BJ (cell line): ENCODE results near the gene TRAP1. TPM values are rescaled to one million over a fixed set of nuclear protein-coding genes. Genes with fewer than 3 reads are reported as not detected.

Experiments used
- CTCF ChIA-PET: fragments of 350-600 bp; formaldehyde crosslinking; extraction: SDS; loops from one replicate; lab custom pipeline; 2021; ENCODE audit warnings: antibody characterized with exemption, inconsistent platforms; lab: Yijun Ruan, JAX
- POLR2A ChIA-PET: fragments of 300-600 bp; sonication (Branson Sonifier 250); formaldehyde crosslinking; extraction: SDS; loops from one replicate; lab custom pipeline; 2021; ENCODE audit warnings: antibody characterized with exemption; lab: Charles Lee
- DNase-seq: peaks from one replicate; pipeline ENCODE4 v3.0.0-alpha.2; 2011; ENCODE audit warnings: low read depth
- H3K27me3 ChIP-seq: 2 replicates; pipeline ENCODE4 v1.6.0; 2011; ENCODE audit warnings: low read length; ENCODE audit not compliant: control insufficient read depth, insufficient read depth
- H3K36me3 ChIP-seq: 2 replicates; pipeline ENCODE4 v1.5.1; 2011; ENCODE audit warnings: low read length; ENCODE audit not compliant: control insufficient read depth, insufficient read depth
- H3K4me3 ChIP-seq: 2 replicates; pipeline ENCODE4 v1.5.1; 2011; ENCODE audit warnings: low read depth, mild to moderate bottlenecking, control low read depth, low read length
- polyA plus RNA-seq: library from polyadenylated mRNA; depleted of rRNA; stranded (reverse); fragments of >200 nt; gene quantifications from 2 replicates; pipeline ENCODE4 v1.2.3, GENCODE V29; 2011
- TF ChIP-seq, protein P1 (sequence below): IDR thresholded peaks from 2 replicates; pipeline ENCODE4 v1.5.1; 2011; ENCODE audit warnings: low read depth, mild to moderate bottlenecking, control low read depth, inconsistent platforms, low read length, moderate library complexity; ENCODE audit not compliant: insufficient read depth

The TRAP1 gene
- polyA plus RNA-seq, 1 experiment: 112 TPM

DNA sequence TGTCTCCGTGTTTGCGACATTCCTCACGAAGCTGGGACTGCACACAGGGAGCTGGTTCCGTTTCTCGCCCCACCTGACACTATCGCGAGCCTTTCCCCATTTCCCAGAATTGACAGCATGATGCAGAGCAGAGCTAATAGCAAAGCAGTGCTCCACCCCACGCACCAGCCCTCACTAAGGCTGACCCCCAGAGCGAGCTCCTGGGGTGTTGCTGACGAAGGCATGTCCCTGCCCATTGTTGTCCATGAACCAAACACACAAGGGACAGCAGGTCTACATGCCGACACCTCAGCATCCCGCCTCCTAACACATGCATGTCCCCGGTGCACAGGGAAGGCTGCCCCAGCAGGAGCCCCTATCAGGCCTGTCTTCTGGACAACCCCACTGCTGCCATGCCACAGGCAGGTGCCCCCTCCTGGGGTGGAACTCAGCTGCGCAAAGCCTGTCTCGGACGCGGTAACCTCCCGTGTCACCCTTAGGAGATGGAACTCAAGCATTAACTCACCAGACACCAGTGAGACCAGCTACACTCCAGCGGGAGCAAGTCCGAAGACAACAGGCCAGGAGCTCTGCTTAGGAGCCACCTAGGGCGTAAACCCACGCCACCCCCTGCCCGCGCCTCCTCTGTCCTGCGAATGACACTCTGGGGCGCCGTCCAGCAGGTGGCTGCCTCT lies 16.9 kb upstream of the TRAP1 start:
- TF ChIP-seq, protein P1, sequence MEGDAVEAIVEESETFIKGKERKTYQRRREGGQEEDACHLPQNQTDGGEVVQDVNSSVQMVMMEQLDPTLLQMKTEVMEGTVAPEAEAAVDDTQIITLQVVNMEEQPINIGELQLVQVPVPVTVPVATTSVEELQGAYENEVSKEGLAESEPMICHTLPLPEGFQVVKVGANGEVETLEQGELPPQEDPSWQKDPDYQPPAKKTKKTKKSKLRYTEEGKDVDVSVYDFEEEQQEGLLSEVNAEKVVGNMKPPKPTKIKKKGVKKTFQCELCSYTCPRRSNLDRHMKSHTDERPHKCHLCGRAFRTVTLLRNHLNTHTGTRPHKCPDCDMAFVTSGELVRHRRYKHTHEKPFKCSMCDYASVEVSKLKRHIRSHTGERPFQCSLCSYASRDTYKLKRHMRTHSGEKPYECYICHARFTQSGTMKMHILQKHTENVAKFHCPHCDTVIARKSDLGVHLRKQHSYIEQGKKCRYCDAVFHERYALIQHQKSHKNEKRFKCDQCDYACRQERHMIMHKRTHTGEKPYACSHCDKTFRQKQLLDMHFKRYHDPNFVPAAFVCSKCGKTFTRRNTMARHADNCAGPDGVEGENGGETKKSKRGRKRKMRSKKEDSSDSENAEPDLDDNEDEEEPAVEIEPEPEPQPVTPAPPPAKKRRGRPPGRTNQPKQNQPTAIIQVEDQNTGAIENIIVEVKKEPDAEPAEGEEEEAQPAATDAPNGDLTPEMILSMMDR: no peak
- H3K4me3 ChIP-seq: no peak overlapping the region
- POLR2A ChIA-PET: no interaction called here
- peaks cover 69% of the 10 kb centered on the region for H3K36me3 ChIP-seq
- no peaks in the 10 kb centered on the region for H3K27me3 ChIP-seq
- no peak for DNase-seq
- CTCF ChIA-PET: no interaction called here

- no peak overlapping the region for H3K4me3 ChIP-seq
- H3K36me3 ChIP-seq: peaks cover 75% of the 10 kb centered on the region
- no peaks in the 10 kb centered on the region for H3K27me3 ChIP-seq
- CTCF ChIA-PET: no interaction called here
- TF ChIP-seq, protein P1: no peak
- POLR2A ChIA-PET: no interaction called here
- no peak for DNase-seq
Measured at GRCh38 chr16:3732171-3732570, 14.8 kb upstream of the TRAP1 start.

DNA sequence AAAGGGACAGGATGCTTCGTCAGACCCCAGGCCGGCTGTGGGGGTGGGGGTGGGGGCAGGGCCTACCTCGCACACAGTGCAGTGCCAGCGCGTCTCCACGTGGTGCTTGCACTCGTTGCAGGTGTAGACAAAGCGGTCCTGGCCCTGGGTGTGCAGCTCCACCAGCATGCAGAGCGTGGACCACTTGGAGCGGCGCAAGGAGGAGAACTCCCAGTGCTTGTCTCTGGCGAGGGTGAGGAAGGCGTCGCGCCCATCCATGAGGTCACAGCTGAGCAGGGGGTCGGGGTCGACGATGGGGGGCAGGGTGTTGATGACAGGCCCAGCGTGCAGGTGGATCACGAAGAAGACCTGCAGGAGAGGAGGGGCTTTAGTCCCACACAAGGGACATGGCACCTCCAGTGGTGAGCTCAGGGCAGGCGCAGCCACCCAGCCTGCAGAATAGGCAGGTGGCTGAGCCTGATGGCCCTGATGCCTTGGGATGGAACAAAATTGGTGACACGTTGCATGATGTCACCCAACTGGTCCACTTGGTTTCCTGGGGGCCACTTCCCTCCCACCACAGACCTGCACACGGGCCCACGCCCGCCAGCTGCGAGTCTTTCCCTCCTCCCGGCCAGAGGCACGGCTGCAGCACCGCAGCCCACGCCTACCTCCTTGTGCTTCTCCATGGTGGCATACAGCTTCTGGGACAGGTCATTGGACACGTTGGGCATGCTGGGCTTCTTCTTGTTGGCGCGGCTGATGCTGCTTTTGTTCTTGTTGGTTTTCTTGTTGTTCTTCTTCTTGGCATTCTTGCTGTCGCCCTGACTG lies 14.0 kb upstream of the TRAP1 start:
- ChIA-PET POLR2A (no interaction called here), CTCF (interaction anchor here (0.6 to 0.8 kb wide), 2 partner anchors 27 to 542 kb away, joined by 3 read pairs; no protein-coding TSS in a partner anchor)
- TF ChIP-seq, protein P1: no peak
- H3K27me3 ChIP-seq: no peaks in the 10 kb centered on the region
- H3K36me3 ChIP-seq: peaks cover 68% of the 10 kb centered on the region
- no peak for DNase-seq
- H3K4me3 ChIP-seq: no peak overlapping the region

DNA sequence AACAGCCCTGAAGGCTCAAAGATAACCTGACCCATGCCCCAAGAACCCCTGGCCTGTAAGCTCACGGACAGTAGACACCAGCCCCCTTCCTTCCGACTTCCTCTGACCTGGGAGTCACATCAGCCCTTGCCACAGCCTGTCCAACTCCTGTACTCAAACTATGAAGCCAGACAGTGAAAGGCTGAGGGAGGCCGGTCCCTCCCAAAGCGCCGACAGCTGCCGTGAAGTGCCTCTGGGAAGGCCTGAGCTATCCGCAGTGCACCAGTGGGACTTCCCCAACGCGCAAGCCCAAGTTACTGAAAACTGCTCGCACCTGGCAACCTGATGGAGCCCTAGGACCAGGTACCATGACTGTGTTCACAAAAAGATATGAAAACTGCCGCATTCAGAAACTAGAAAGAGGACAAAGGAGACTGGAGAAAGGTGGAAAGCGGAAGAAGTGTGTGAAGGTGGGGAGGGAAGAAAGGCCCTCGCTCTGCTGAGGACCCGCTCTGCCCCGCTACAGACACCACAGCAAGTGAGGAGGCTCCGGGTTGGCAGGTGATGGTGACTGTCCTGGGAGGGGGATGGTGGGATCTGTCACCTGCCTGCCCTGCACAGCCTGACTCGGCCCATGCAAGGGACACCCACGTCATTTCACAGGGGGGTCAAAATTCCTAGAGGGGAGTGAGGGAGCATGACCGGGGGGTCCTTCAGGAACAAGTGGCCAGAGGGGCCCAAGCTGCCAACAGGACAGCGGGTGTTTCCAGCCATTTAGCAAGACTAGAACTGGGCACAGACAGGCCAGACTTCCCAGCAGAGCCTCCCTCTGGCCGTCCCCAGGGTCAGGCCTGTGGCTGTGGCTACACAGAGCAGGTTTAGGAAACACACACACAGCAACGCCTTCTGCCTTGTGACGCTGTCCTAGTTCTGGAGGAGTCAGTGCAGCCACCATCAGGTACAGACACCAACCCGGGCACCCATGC lies 13.1 kb upstream of the TRAP1 start:
- Histone ChIP-seq H3K27me3 (no peaks in the 10 kb centered on the region), H3K4me3 (no peak overlapping the region), H3K36me3 (peaks cover 62% of the 10 kb centered on the region)
- ChIA-PET POLR2A (no interaction called here), CTCF (interaction anchor here (0.6 kb wide), 1 partner anchor 543 kb away, joined by 3 read pairs; no protein-coding TSS in a partner anchor)
- no peak for DNase-seq
- TF ChIP-seq, protein P1: no peak
